ENCODE results near the gene KLK4.

Gene KLK4

GRCh38 chr19:50911206-50912101 lies at the start of gene KLK4:
Gene KLK4, minus strand, starts transcription at chr19:50911395. Its CDS starts 657 bp downstream, at chr19:50910738.
- no peak for FAIRE-seq

GRCh38 chr19:50959731-50960500 lies 48.7 kb upstream of the KLK4 start:
- FAIRE-seq = no peak

- no peak for FAIRE-seq
Observed at GRCh38 chr19:50957587-50957986, 46.4 kb upstream of the KLK4 start.

GRCh38 chr19:50952910-50953309 lies 41.7 kb upstream of the KLK4 start, which contains the start of gene KLK5:
Gene KLK5, minus strand, starts transcription at chr19:50953038. Its CDS starts 381 bp downstream, at chr19:50952657.
- no peak for FAIRE-seq

GRCh38 chr19:50949861-50950260 lies 38.7 kb upstream of the KLK4 start:
- no peak for FAIRE-seq

GRCh38 chr19:50947123-50947522 lies 35.9 kb upstream of the KLK4 start:
- no peak for FAIRE-seq

GRCh38 chr19:50944795-50945194 lies 33.6 kb upstream of the KLK4 start:
- no peak for FAIRE-seq

- FAIRE-seq = no peak
Observed at GRCh38 chr19:50943074-50943828, 32.1 kb upstream of the KLK4 start.

- FAIRE-seq = no peak
Observed at GRCh38 chr19:50939596-50939995, 28.4 kb upstream of the KLK4 start.

- no peak for FAIRE-seq
Observed at GRCh38 chr19:50933640-50934039, 22.4 kb upstream of the KLK4 start.

GRCh38 chr19:50932690-50933083 lies 21.5 kb upstream of the KLK4 start:
- no peak for FAIRE-seq

GRCh38 chr19:50932018-50932689 lies 21.0 kb upstream of the KLK4 start:
- FAIRE-seq = no peak

GRCh38 chr19:50931023-50931422 lies 19.8 kb upstream of the KLK4 start:
- no peak for FAIRE-seq

- no peak for FAIRE-seq
Observed at GRCh38 chr19:50928831-50929230, 17.6 kb upstream of the KLK4 start.

GRCh38 chr19:50926144-50926543 lies 14.9 kb upstream of the KLK4 start:
- FAIRE-seq = no peak

- FAIRE-seq = no peak
Observed at GRCh38 chr19:50925734-50926133, 14.5 kb upstream of the KLK4 start.

GRCh38 chr19:50924586-50924985 lies 13.4 kb upstream of the KLK4 start:
- FAIRE-seq = no peak

GRCh38 chr19:50922317-50922853 lies 11.2 kb upstream of the KLK4 start:
- FAIRE-seq = no peak

- FAIRE-seq = no peak
Observed at GRCh38 chr19:50921426-50922316, 10.5 kb upstream of the KLK4 start.

- FAIRE-seq = no peak
Observed at GRCh38 chr19:50916069-50916468, 4.9 kb upstream of the KLK4 start.
